Posterior vena cava (tissue), 2 donors: ENCODE data around the gene NRG2. TPM values are rescaled to one million over a fixed set of nuclear protein-coding genes. Genes with fewer than 3 reads are reported as not detected.

Experiments used
- DNase-seq: peaks from one replicate; pipeline ENCODE4 v3.0.0-alpha.2; 2020; ENCODE audit warnings: low spot score
- intact Hi-C, 2 donors: fragments of 100-400 bp; cut with DNase I; formaldehyde crosslinking; loops; one replicate each; pipeline versions ENCODE4 v1.14.1 to v1.14.2; 2022 to 2023
- total RNA-seq, 2 donors: library from RNA; stranded (reverse); fragmentation: NEBNext Ultra II Directional; extraction: Animal tissue kit (Norgen Biotek cat#: 25700); gene quantifications; one replicate each; pipeline ENCODE4 v1.2.1, GENCODE V29; 2021
- donor health status: DM: yes; HTN: yes; CAD: no.
- donor health status: DM: yes; HTN: yes; CAD: no.

NRG2 gene
- total RNA-seq, 2 donors from 2014 or later = 0.51 to 0.90 TPM

- intact Hi-C loops = no loop called here
- no peak for DNase-seq
Measured at GRCh38 chr5:139979943-139980342, 63.2 kb downstream of the NRG2 start.

- intact Hi-C loops = no loop called here
- DNase-seq = no peak
Measured at GRCh38 chr5:139979518-139979917, 63.6 kb downstream of the NRG2 start.

- intact Hi-C loops = no loop called here
- DNase-seq = no peak
Measured at GRCh38 chr5:139976703-139977102, 66.4 kb downstream of the NRG2 start.

- intact Hi-C loops = no loop called here
- no peak for DNase-seq
Measured at GRCh38 chr5:139975942-139976341, 67.2 kb downstream of the NRG2 start.

DNA sequence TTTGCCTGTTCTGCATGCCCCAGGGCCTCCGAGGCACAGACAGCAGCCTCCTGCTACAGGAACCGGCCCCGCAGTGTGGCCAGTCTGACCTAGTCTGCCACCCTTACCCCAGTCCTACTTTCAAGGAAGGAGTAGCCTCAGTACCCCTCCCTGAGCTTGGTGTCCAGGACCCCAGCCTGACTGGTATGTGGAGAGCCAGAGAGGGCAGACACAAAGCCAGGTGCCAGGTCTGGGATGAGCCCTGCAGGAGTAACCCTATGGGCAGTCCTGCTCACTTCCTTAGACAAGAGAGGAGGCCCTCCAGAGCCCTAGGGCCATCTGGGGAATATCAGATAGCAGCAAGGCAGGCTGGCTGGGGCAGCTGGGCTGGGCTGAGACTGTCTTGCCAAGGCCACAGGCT lies 67.8 kb downstream of the NRG2 start:
- DNase-seq = peak; percentile 48
- intact Hi-C loops = no loop called here

DNA sequence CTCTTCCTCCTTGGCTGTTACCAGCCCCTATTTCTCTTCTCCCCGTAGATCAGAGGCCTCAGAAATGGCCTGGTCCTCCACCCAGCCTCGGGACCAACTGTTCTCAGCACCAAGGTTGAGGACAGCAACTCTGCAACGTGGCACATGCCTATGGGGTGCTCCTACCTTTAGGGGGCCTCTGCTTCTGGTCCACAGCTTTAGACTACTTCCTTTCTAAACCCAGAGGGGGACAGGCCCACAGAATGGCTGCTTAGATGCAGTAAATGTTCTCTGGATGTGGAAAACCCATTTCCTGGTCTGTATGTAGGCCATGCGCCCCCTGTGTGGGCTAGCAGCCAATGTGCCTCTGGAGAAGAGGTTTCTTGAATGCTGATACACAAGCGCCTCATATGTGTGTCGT lies 68.4 kb downstream of the NRG2 start:
- peak; percentile 44 for DNase-seq
- intact Hi-C loops = no loop called here

DNA sequence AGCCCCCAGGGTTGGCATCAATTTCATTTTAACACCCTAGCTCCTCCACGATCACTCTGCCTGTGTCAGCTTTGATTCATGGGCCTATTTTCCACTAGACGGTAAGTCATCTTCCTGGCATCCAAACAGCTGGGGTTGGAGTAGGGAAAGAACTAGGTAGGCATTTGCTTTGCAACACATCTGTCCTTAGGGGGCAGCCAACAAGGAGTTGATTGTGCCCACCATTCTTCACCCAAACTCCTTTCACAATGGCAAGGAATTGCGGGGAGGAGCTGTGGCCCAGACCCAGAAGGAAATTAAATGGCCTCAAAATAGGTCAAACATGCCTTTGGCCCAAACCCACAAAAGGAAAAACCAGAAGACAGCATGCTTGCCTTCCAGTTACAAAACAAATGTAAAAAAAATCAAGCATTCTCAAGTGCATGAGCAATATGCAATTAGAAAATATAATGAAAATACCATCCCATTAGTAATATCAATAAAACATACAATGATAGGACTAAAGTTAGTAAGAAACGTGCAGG lies 71.8 kb downstream of the NRG2 start:
- intact Hi-C loops = no loop called here
- no peak for DNase-seq

GRCh38 chr5:139969318-139969717 lies 73.8 kb downstream of the NRG2 start:
- intact Hi-C loops = loop anchor here (5.0 kb wide), 1 partner anchor 182 kb away; no protein-coding TSS in a partner anchor
- no peak for DNase-seq

DNA sequence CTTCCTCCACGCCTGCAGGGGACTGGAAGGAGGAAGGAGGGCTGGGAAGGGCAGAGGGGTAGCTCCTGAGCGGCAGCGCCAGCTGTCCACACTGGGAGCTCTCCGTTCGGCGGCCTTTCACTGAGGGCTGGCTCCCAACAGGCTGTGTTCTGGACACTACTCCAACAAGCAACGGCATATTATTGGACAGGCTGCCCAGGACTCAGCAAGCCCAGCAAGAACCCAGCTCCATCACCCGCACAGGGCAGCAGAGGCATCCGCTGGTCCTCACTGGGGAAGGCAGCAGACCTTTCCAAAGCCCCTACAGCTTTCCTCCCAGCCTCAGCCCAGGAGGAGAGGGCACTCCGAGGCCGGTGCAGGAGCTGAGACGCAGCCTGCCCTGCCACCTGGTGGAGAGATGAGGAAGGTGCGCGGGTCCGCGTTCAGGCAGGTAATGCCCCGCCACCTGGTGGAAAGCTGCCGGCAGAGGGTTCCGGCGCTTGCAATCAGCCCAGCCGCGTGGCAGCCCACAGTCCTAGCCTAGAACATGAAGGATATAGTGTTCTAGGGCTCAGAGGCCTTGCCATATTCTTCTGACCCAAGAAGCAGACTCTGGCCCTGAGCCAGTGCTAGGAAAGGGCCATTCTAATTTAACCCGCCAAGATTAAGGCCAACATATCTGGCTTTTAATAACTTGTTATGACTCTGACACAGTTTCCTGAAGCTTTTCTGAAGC lies 74.4 kb downstream of the NRG2 start:
- intact Hi-C loops = loop anchor here (5.0 kb wide), 1 partner anchor 181 kb away; no protein-coding TSS in a partner anchor

DNA sequence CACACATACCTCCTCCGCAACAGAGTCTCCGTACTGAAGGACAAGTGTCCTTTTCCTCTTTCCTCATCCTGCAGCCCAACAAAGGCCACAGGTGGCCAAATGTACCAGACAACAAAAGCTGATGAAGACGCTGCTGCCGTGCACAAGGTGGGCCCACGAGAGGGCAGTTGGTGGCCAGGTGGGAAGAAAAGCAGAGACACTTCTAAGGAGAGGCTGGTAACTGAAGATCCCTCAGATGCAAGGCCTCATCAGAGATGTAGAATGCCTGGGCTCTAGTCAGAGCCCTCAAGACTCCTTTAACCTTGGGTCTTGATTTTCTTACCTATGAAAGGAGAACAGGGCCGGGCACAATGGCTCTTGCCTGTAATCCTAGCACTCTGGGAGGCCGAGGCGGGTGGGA lies 75.7 kb downstream of the NRG2 start:
- intact Hi-C loops = loop anchor here (5.0 kb wide), 1 partner anchor 180 kb away; no protein-coding TSS in a partner anchor
- peak; percentile 47 for DNase-seq

More for the DNA sequence above, 74.4 kb downstream of the NRG2 start:
- DNase-seq = peak; percentile 94

- intact Hi-C loops = loop anchor here (5.0 kb wide), 1 partner anchor 180 kb away; no protein-coding TSS in a partner anchor
- DNase-seq = peak; percentile 37
Measured at GRCh38 chr5:139966856-139967255, 76.2 kb downstream of the NRG2 start.

DNA sequence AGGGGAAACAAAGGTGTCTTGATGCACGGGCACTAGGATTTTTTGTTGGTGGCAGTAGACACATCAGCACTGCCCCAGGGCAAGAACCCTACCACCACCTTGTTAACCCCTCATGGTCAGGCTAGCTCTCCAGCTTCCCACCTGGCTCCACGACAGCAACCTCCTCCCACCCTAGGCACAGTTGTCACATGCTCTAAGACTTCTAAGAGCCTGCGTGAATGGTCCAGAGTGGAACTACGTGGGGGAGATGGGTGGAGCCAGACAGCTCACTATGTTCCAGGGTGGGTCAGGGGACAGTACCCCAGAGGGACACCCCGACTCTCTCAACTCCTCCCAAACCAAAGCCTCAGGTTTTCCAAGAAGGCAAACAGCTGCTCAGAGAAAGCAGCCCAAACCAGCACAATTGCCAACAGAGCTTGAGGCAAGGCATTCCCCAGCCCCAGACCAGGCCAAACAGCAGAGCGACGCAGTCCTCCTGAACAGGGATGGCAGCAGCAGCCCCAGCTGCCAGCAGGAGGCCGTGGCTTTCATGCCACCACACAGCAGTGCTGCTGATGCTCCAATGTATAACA lies 78.0 kb downstream of the NRG2 start:
- DNase-seq = peak; percentile 23
- intact Hi-C loops = loop anchor here (5.0 kb wide), 1 partner anchor 178 kb away; no protein-coding TSS in a partner anchor

DNA sequence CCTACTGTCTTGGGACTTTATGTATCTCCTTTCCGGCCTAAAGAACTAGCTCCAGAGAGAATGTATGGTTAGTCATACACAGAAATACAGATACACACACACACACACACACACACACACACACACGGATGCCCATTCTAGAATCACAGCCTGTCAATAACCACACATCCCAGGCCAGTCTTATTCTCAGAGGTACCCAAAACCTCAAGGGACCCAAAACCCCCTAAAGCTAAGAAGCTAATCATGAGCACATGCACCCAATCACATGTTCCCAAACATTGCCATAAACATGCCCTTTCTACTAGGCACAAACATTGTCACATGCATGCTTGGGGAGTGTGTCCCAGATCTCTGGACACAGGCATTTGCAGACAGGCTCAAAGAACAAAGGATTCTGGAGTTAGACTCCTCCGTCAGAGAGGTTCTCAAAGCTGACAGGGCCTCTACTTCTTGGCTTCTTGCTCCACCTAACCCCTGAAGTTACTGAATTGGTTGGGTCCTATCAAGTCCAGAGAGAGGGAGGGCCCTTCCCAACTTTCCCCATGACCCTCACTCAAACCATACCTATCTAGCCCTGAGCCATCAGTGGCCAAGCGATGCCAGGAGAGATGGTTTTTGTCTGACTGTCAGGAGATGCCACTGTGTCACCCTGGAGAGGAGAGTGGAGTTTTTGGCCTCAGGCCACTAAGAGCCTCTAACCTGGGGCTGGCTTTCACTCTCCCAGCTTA lies 78.7 kb downstream of the NRG2 start:
- intact Hi-C loops = no loop called here
- DNase-seq = no peak

- intact Hi-C loops = no loop called here
- DNase-seq = no peak
Measured at GRCh38 chr5:139962445-139962844, 80.7 kb downstream of the NRG2 start.

- intact Hi-C loops = no loop called here
Measured at GRCh38 chr5:139961435-139962157, 81.5 kb downstream of the NRG2 start.

DNA sequence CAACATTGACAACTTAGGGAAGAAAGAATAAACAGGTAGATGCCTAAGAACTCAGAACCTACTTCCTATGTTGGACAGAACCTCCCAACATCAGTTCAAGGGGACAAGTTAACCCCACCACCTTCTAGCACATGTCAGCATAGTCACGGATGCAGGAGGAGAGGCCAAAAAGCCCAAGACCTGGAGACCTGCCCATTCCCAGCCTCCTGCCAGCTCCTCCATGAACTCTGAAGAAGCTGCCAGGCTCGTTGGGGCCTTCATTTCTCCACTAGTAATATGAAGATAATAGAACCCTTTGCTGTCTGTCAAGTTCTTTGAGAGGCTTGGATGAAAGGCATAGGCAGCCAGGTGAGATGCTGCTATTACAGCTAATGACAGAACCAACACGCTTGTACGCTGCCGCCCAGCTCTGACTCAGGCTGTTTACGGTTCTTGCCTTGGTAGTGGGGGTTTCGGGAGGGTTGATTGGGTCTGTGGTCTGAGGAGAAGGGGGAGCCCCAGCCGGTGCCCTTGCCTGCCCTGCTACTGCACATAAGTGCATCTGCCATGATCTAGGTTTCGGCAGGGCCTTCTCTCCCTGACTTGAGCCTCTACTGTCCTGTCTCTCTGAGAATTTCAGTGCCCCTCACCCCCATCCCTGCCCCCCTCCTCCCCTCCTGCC lies 82.2 kb downstream of the NRG2 start:
- peak; percentile 35 for DNase-seq
- intact Hi-C loops = no loop called here

More at GRCh38 chr5:139961435-139962157, 81.5 kb downstream of the NRG2 start:
- DNase-seq = peak; percentile 42

DNA sequence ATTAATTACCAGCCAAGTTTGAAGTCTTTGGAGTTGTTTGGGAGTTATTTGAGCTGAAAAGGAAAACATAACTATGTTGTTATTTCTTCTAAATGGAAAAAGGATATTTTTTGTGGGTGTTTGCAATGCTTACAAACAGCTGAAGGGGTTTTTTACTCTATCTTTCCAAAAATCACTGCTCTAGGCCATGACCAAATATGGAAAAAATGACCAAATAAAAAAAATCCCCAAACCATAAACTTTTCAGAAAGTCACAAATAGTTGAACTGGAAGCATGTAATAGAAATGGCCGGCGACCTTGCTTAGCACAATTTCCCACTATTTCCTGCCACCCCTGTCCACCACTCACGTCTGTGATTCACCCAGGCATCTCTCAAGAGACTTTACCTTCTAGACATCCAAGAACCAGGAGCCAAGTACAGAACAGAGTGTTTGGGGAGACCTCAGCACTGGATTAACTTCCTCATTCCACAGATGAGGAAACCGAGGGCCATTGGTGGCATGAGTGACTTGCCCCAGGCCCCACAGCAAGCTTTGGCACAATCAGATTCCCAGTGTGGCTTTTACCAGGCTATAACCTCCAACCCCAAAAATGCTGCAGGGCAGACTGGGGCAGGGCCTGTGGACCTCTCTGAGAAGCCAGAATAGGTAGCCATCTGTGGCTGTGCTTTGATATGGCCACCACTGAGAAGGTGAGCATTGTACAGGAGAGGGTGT lies 84.5 kb downstream of the NRG2 start:
- no peak for DNase-seq
- intact Hi-C loops = loop anchor here in 1 of 2 donors (10.0 kb wide), 1 partner anchor 94 kb away; no protein-coding TSS in a partner anchor

GRCh38 chr5:139956342-139956741 lies 86.8 kb downstream of the NRG2 start:
- intact Hi-C loops = loop anchor here in 1 of 2 donors (10.0 kb wide), 1 partner anchor 92 kb away; no protein-coding TSS in a partner anchor
- no peak for DNase-seq
